GM19397 (cell line): ENCODE data around the gene UBE2E1.

Experiments
- ATAC-seq: cut with Tn5 transposase; IDR thresholded peaks from one replicate; pipeline ENCODE4 v1.9.1; 2021; ENCODE audit warnings: mild to moderate bottlenecking, moderate library complexity; ENCODE audit not compliant: unreplicated experiment

UBE2E1 gene

GRCh38 chr3:23793528-23794134, 12.1 kb upstream of the UBE2E1 start:
- no peak for ATAC-seq

DNA sequence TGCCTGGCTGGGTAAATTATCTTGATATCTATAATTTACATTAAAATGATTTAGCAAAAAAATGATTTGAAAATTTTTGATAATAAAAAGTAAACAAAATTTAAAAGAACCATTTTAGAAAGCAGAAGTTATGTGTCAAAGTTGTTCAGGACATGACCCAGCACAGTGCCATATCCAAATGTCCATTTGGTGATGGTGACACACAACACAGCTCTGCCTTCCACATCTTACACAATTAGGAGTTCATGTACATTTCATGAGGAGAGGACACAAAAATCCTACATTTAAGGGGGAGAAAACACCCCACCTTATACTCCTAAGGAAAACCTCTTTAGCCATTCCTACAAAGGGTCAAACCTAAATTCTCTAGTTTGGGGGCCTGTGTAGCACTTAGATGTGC, 10.7 kb upstream of the UBE2E1 start:
- ATAC-seq = no peak

GRCh38 chr3:23796518-23796917, 9.2 kb upstream of the UBE2E1 start:
- ATAC-seq = no peak

DNA sequence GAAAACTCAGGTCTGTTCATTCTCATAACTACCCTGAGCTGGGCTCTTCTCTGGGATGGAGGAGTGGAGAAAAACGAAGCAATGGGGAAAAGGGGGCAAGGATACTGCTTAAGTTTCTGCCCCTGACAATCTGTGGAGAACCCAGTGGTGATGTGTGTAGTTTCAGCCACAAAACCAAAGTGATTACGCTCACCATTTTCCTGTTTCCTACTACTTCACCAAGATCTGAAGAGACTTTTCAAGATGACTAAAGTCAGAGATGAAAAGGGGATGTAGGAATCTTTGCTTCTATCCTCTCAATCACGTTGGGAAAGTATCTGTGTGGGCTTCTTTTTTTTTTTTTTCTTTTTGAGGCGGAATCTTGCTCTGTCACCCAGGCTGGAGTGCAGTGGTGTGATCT, 8.3 kb upstream of the UBE2E1 start:
- ATAC-seq = no peak

DNA sequence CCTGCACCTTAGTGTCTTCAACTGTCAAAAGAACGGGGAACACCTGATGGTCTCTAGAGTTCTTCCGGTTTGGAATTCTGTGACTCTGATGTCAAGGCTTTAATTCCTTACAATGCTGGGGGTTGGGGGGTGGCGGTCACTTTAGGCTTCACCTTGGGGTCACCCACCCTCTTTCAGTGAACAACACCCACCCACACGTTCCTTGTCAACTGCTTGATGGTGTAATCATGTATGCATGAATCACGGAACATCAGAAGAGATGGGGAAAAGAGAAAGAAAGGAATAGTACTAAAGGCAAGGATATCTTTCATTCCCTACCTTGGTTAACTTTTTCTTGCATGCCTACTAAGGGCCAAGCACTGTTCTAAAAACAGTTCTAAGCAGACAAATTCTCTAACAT, 7.3 kb upstream of the UBE2E1 start:
- no peak for ATAC-seq

DNA sequence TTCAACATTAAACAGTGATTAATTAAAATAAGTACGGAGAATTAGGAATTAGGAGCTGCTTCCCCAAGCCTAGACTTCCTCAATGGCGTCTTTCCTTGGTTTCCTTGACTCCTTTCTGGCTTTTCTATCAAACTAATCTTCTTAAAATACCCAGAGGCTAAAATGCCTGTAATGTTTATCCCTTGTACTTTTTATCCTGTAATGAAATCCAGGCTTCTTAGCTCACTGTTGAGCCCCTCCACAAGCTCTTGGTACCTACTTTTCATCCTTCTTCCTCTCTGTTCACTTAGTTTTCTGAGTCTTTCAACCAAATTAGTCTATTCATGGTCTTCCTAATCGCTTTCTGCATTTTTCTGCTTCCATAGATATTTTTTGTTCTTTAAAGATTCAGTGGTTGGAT, 6.9 kb upstream of the UBE2E1 start:
- no peak for ATAC-seq

DNA sequence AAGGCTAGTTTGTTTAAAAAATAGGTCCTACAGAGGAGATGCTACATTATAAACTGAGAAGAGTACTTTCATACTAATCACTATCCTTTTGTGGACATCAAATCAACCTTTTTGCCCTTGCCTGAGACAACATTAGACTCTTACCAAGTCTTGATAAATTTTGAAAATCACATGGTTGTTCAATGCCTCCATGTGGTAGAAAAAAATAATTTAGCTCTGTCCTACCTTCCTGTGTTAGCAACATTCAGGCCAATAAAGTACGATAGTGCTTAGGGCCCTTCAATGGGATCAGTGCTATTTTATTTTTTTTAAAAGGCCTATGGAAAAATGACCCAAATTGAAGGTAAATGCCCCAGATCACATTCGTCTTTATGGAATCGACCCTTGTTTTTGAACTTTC, 5.0 kb upstream of the UBE2E1 start:
- no peak for ATAC-seq

GRCh38 chr3:23804441-23805209, 1.1 kb upstream of the UBE2E1 start:
- ATAC-seq = no peak

DNA sequence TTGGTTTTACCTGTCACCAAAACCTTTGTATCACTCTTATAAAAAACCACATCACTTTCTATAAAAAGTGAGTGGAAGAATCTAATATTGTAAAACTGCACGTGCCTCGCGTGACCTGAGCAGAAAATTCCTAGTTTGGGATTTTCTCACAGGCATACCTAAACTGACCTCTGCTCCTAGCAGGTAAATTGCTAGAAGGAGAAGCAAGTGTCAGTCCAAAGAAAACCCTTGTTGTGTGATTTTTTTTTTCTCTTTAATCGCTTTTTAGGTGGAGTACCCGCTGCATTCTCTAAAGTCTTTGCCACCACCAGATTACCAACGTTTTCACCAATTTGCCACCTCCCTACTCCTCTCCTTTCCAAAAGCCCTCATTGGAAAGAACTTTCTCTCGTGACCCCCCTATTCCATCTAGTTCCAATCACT, 534 bp upstream of the UBE2E1 start:
- ATAC-seq = no peak

GRCh38 chr3:23806534-23807423, 1.0 kb downstream of the UBE2E1 start:
- peak; percentile 1 for ATAC-seq

GRCh38 chr3:23807424-23808015, 1.8 kb downstream of the UBE2E1 start:
- ATAC-seq = no peak

DNA sequence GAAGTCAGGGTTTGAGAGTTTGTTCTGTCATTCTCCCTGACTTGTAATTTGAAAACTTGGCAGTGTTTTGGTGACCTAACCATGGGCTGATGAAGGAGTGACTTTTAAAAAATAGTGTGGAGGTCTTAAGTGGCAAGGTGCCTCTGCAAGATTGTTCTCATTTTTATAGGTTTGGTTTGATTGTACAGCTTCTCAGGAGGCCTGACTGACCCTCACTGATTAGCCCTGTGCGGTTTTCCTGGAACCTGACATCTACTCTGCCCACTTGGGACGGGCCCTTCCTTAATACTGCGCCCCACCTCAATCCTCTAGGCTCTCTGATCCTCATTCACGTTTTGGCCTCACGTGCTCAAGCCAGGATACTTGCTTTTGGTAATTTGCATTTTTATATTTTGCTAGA, 2.8 kb downstream of the UBE2E1 start:
- no peak for ATAC-seq

DNA sequence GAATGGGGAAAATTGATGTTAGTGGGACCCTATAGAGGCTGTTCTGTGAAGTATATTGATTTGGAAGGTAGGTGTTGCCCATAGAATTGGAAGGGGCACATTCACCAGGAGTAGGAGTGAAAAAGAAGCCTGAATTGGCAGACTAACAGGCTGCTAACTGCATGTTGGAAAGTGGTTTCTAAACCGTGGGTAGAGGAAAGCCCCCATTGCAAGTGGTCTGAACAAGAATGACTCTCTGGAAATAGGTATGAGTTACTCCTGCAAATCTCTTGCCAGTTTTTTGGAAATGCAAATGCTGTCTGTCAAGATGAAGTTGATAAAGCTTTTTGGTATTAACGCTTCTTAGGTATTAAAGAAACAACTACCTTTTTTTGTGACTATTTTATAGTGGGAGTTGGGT, 3.5 kb downstream of the UBE2E1 start:
- no peak for ATAC-seq

DNA sequence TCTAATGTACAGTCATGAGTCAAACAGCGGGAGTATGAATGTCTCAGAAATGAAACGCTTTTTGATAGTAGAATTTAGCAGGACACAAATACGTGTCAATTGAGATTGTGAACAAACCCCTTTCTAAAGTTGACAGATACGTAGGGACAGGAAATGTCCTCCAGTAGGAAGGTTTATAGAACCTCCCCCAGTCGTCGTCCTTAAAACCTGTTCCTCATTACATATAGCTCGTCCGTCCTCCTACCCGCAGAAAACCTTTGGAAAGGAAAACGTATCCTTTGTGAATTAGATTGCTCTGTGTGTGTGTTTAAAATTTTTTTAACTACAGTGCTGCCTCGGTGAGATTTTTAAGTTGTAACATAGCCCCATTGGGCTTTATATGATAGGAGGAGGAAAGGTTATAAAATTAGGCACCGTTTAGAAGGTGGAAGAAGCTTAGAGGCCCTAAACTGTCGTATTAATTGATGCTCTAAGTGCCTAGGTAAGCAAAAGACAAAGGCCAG, 4.1 kb downstream of the UBE2E1 start:
- no peak for ATAC-seq

GRCh38 chr3:23810343-23811184, 4.8 kb downstream of the UBE2E1 start:
- peak; percentile 40 for ATAC-seq

DNA sequence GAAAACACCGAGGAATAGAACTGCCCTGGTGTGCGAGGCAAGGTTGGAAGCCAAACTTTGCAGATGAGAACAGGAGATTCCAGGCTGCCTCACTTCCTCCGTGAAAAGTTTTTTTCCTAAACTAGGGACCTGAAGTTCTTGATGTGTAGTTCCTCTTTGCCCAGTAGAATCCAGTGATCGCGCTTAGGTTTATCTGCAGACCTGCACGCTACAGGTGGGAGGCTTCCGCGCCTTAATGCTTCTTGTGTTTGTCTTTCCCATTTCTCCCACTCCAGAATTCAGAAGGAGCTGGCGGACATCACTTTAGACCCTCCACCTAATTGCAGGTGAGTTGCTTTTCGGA, 5.4 kb downstream of the UBE2E1 start:
- no peak for ATAC-seq

DNA sequence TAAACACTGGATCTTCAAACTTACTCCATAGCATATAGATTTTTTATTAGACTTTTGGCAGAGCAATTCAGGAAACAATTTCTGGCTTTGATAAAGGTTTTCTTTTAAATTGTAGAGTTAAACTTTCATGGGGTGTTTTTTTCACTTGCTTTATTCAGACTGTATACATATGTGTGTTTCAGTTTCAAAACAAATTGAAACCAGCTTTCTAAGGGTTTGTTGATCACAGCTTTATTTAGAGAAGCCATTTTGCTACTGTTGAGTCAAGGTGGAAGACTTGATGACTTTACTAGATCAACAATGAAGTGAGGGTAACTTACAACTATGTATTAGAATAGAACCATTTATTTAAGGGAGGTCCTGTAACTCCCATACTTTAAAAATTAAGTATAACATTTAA, 6.2 kb downstream of the UBE2E1 start:
- peak; percentile 35 for ATAC-seq

GRCh38 chr3:23815879-23816278, 10.1 kb downstream of the UBE2E1 start:
- ATAC-seq = no peak

- ATAC-seq = no peak
Observed at GRCh38 chr3:23816721-23817120, 11.0 kb downstream of the UBE2E1 start.

- no peak for ATAC-seq
Observed at GRCh38 chr3:23817508-23818223, 11.9 kb downstream of the UBE2E1 start.
